GM19468 (cell line): ENCODE results near the gene GABARAPL1.
"Not testable (repeated sequence)": the region's sequence is repeated elsewhere in the genome, so short reads cannot be mapped to it uniquely, and the experiment has no call there.

Source experiments
- ATAC-seq: cut with Tn5 transposase; IDR thresholded peaks from one replicate; pipeline ENCODE4 v1.9.1; 2021; ENCODE audit warnings: mild to moderate bottlenecking, moderate library complexity, moderate number of reproducible peaks; ENCODE audit not compliant: unreplicated experiment; ENCODE audit errors: extremely low read depth

The GABARAPL1 gene

GRCh38 chr12:10212739-10213131, at the start of gene GABARAPL1:
TSS of gene GABARAPL1 (plus strand) at chr12:10212877. CDS start at chr12:10213130, 253 bp downstream.
- no peak for ATAC-seq

GRCh38 chr12:10163084-10163483, 49.6 kb upstream of the GABARAPL1 start:
- ATAC-seq = no peak

GRCh38 chr12:10165421-10165820, 47.3 kb upstream of the GABARAPL1 start:
- ATAC-seq = no peak

- ATAC-seq = no peak
Measured at GRCh38 chr12:10167599-10167998, 45.1 kb upstream of the GABARAPL1 start.

- no peak for ATAC-seq
Measured at GRCh38 chr12:10169104-10169503, 43.6 kb upstream of the GABARAPL1 start.

- no peak for ATAC-seq
Measured at GRCh38 chr12:10170216-10170615, 42.5 kb upstream of the GABARAPL1 start.

GRCh38 chr12:10171973-10172728, 40.5 kb upstream of the GABARAPL1 start, which contains the start of gene OLR1:
TSS of gene OLR1 (minus strand) at chr12:10172132. CDS start at chr12:10172077, 55 bp downstream.
- no peak for ATAC-seq

GRCh38 chr12:10174986-10175614, 37.6 kb upstream of the GABARAPL1 start:
- no peak for ATAC-seq

GRCh38 chr12:10175846-10176636, 36.6 kb upstream of the GABARAPL1 start:
- ATAC-seq = no peak

GRCh38 chr12:10178821-10179220, 33.9 kb upstream of the GABARAPL1 start, which contains the start of gene TMEM52B:
TSS of gene TMEM52B (plus strand) at chr12:10179032. CDS start at chr12:10179575, 543 bp downstream.
- no peak for ATAC-seq

- ATAC-seq = no peak
Measured at GRCh38 chr12:10179776-10180181, 32.9 kb upstream of the GABARAPL1 start.

GRCh38 chr12:10182354-10183049, 30.2 kb upstream of the GABARAPL1 start:
- ATAC-seq = no peak

GRCh38 chr12:10184261-10184843, 28.3 kb upstream of the GABARAPL1 start:
- no peak for ATAC-seq

- ATAC-seq = no peak
Measured at GRCh38 chr12:10186299-10186698, 26.4 kb upstream of the GABARAPL1 start.

- ATAC-seq = not testable (repeated sequence)
Measured at GRCh38 chr12:10186958-10187357, 25.7 kb upstream of the GABARAPL1 start.

GRCh38 chr12:10189653-10190052, 23.0 kb upstream of the GABARAPL1 start:
- no peak for ATAC-seq

GRCh38 chr12:10190558-10191388, 21.9 kb upstream of the GABARAPL1 start:
- no peak for ATAC-seq

- no peak for ATAC-seq
Measured at GRCh38 chr12:10191865-10192264, 20.8 kb upstream of the GABARAPL1 start.

- no peak for ATAC-seq
Measured at GRCh38 chr12:10194160-10194670, 18.5 kb upstream of the GABARAPL1 start.
